GM10266 (cell line): ENCODE data around the gene ACSF3.
"Not testable (repeated sequence)": the region's sequence is repeated elsewhere in the genome, so short reads cannot be mapped to it uniquely, and the experiment has no call there.

Source experiments
- DNase-seq: peaks from one replicate; pipeline ENCODE4 v3.0.0; 2012; ENCODE audit errors: extremely low spot score
- CTCF ChIP-seq: IDR thresholded peaks from 2 replicates; pipeline ENCODE4 v1.5.1; 2012; ENCODE audit warnings: mild to moderate bottlenecking, low read depth; ENCODE audit not compliant: control insufficient read depth, insufficient read depth; ENCODE audit errors: missing control alignments

Gene ACSF3

GRCh38 chr16:89159850-89160354 is 66.2 kb downstream of the ACSF3 start:
- DNase-seq, result no peak
- TF ChIP-seq CTCF, result no peak

GRCh38 chr16:89160977-89161701 is 67.5 kb downstream of the ACSF3 start:
- TF ChIP-seq CTCF, result no peak
- DNase-seq, result no peak

GRCh38 chr16:89161763-89162713 is 68.4 kb downstream of the ACSF3 start:
- TF ChIP-seq CTCF, result no peak

GRCh38 chr16:89163297-89163696 is 69.6 kb downstream of the ACSF3 start:
- TF ChIP-seq CTCF, result no peak
- DNase-seq, result no peak

More at GRCh38 chr16:89161763-89162713, 68.4 kb downstream of the ACSF3 start:
- no peak for DNase-seq

- no peak for DNase-seq
- TF ChIP-seq CTCF, result no peak
Measured at GRCh38 chr16:89164436-89164835, 70.8 kb downstream of the ACSF3 start.

- no peak for DNase-seq
- no peak for TF ChIP-seq CTCF
Measured at GRCh38 chr16:89164847-89165680, 71.4 kb downstream of the ACSF3 start.

GRCh38 chr16:89165681-89165979 is 72.0 kb downstream of the ACSF3 start:
- not testable (repeated sequence) for DNase-seq
